Stimulated activated CD8-positive, alpha-beta memory T cell treated with anti-CD3 and anti-CD28 coated beads, Interleukin-4, amount 100 ng/mL, for 4 hours (primary cell): Measurements from ENCODE around the gene LYZ.

Experiments used
- DNase-seq, 2 donors: peaks; one replicate each; pipeline ENCODE4 v3.0.0-alpha.2; 2020; ENCODE audit warnings: low read depth in 2 of 2, low spot score in 1 of 2

LYZ gene

GRCh38 chr12:69338120-69338859, 9.9 kb upstream of the LYZ start:
- no peak for DNase-seq

- no peak for DNase-seq
Observed at GRCh38 chr12:69338936-69339335, 9.2 kb upstream of the LYZ start.

- DNase-seq, result no peak
Observed at GRCh38 chr12:69339999-69340398, 8.2 kb upstream of the LYZ start.

GRCh38 chr12:69341328-69341727, 6.9 kb upstream of the LYZ start:
- no peak for DNase-seq

- no peak for DNase-seq
Observed at GRCh38 chr12:69342421-69342820, 5.8 kb upstream of the LYZ start.

- DNase-seq, result no peak
Observed at GRCh38 chr12:69343357-69343756, 4.8 kb upstream of the LYZ start.

GRCh38 chr12:69343885-69344612, 4.1 kb upstream of the LYZ start:
- no peak for DNase-seq

- no peak for DNase-seq
Observed at GRCh38 chr12:69345077-69345476, 3.1 kb upstream of the LYZ start.

- no peak for DNase-seq
Observed at GRCh38 chr12:69345742-69346141, 2.4 kb upstream of the LYZ start.

GRCh38 chr12:69350002-69350626, 1.9 kb downstream of the LYZ start:
- no peak for DNase-seq

GRCh38 chr12:69350777-69351176, 2.6 kb downstream of the LYZ start:
- DNase-seq, result no peak

GRCh38 chr12:69351462-69352236, 3.5 kb downstream of the LYZ start:
- DNase-seq, result no peak

- DNase-seq, result no peak
Observed at GRCh38 chr12:69352904-69353303, 4.7 kb downstream of the LYZ start.

- DNase-seq, result no peak
Observed at GRCh38 chr12:69354172-69354555, 6.0 kb downstream of the LYZ start.

- DNase-seq, result no peak
Observed at GRCh38 chr12:69354556-69355187, 6.5 kb downstream of the LYZ start.

- DNase-seq, result no peak
Observed at GRCh38 chr12:69355363-69356028, 7.3 kb downstream of the LYZ start.

- DNase-seq, result peak; percentile 64 to 69
Observed at GRCh38 chr12:69359531-69360347, 11.6 kb downstream of the LYZ start, which contains the start of gene YEATS4. TSS of gene YEATS4 (plus strand) at chr12:69359743. CDS start at chr12:69359973, 230 bp downstream.

GRCh38 chr12:69360348-69360672, 12.1 kb downstream of the LYZ start:
- DNase-seq, result no peak

GRCh38 chr12:69366796-69367195, 18.6 kb downstream of the LYZ start:
- no peak for DNase-seq

GRCh38 chr12:69368171-69368570, 20.0 kb downstream of the LYZ start:
- DNase-seq, result no peak
